HG02763 (cell line): ENCODE measurements around the gene WWC2.
"Not testable (repeated sequence)": the region's sequence is repeated elsewhere in the genome, so short reads cannot be mapped to it uniquely, and the experiment has no call there.

ENCODE experiments used
- ATAC-seq: cut with Tn5 transposase; IDR thresholded peaks from one replicate; pipeline ENCODE4 v1.9.1; 2021; ENCODE audit warnings: mild to moderate bottlenecking, moderate library complexity; ENCODE audit not compliant: unreplicated experiment

Gene WWC2

DNA sequence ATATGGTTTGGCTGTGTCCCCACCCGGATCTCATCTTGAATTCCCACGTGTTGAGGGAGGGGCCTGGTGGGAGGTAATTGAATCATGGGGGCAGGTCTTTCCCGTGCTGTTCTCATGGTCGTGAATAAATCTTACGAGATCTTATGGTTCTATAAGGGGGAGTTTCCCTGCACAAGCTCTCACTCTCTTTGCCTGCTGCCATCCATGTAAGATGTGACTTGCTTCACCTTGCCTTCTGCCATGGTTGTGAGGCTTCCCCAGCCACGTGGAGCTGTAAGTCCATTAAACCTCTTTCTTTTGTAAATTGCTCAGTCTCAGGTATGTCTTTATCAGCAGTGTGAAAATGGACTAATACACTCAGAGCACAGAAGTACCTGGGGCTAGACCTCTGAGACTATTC, 227.3 kb downstream of the WWC2 start:
- ATAC-seq = not testable (repeated sequence)

DNA sequence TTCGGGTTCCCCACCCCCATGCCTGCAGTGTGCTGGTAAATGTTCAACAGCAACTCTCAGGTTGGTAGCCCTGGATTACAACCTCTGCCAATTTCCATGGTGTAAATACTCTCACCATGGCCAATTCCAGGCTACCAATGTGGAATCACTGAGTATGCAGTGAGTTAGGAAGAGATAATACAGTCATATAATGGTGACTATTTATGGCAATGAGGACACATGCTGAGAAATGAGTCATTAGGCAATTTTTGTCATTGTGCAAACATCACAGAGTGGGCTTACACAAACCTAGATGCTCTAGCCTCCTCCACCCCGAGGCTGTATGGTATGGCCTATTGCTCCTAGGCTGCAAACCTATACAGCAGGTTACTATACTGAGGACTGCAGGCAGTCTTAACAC, 227.8 kb downstream of the WWC2 start:
- ATAC-seq = no peak

DNA sequence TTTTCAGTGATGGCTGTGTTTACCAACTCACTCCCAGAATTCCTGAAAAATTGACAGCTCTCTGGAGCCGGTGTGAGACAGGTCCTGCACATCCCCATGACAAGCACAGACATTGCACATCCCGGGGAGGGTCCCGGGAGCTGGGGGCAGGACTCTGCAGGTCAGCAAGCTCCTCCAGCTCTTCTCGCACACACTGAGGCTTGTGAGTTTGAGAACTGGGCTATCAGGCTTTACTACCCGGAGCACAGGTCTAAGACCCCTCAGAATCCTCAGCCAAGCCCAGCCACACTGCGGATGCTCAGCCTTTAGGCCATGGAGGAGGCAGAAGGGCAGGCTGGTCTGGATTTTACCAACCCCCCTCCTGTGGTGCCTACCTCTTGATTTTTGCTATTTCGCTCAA, 228.8 kb downstream of the WWC2 start:
- ATAC-seq = no peak

DNA sequence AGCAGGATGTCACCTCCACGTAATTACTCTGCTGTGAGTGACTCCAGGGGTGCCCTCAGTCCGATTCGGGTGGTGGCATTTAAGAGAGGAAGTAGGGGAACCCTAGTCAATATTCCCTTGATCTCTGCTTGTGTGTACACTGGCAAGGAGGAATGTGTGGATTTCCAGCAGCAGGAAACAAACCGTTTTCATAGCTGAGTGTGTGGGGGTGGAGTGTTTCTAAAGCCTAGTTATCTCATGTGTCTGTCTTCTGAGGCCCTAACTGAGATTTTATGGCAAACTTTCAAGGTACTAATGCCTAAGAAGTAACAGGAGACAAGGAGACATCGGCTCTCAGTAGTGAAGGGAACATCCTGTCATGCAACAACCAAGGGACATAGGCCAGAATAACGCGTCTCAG, 229.8 kb downstream of the WWC2 start:
- no peak for ATAC-seq

DNA sequence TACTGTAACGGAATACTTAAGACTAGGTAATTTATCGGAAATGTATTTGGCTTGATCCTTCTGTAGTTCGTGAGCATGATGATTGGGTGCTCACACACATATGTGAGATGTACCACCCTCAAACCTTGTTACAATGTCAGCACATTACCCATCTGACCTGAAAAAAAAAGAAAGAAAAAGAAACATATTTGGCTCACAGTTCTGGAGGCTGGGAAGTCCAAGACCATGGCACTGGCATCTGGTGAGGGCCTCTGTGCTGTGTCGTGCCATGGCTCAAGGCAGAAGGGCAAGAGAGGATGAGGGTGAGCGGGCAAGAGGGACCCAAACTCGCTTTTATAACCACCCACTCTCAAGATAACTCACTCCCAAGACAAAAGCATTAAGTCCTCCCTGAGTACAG, 230.2 kb downstream of the WWC2 start:
- no peak for ATAC-seq

DNA sequence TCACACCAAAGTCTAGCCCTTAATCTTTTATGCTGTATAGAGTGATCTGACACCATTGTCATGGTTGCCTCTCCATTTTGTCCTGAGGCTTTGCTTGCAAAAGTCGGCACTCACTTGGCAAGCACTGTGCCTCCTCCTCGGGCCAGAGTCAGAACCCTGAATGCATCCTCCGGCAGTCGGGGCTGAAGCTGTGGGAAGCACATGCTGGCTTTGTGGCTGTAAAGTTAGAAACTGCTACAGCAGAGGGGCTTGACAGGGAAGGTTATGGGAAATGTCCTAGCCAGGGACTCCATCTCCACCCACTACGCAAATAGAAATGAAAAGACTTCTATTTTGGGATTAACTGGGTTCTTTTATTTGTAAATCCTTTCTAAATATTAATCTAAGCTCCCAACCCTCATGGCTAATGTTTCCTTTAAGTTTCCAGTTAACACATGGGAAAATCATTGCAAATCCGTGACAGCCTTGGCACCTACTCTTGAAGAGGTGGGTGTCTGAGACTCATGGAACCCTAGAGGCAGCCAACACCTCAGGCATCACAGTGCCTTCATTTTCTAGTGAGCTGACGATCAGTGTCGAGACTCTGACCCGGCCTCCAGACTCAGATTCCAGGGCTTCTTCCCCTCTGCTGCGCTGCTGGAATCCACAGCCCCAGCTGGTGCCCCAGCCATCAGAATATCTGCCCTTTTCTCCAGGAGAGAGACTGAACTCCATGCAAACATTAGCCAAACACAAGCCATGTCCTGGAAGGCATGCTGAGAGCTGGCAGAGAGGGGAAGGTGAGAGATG, 231.1 kb downstream of the WWC2 start:
- ATAC-seq = no peak

DNA sequence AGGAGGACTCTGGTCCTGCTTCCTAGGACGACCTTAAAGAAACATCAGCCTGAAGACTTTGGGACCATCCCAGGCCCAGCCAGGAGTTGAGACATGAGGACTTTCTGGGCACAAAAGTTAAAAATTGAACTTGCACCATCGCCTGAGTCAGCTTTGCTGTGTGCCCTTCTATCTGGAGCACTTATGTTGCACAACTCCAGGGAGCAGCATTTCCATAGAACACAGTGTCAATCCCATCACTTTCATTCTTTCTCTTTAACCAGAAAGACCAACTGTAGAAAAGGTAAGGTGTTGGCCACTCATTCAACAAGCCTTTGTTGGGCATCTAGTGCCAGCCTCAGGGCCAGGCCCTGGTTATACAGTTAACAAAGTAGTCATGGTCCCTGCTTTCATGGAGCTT, 231.8 kb downstream of the WWC2 start:
- no peak for ATAC-seq

DNA sequence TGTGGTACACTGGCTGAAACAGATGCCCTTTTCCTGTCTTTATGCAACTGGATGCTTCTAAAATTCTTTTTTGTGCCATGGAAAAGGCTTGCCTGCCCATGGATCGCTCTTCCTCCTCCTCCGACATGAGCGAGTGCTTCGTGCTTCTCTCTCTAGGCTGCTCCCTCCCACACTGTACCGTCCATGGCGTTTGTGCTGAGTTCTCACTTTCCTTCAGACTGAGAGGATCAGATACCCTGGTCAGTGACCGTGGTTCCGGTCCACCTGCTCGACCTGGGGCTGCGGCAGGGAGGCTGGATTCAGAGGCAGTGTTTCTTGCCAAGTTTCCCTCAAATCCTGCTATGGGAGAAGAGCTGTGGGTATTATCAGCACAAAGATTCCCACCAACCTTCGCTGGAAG, 233.4 kb downstream of the WWC2 start:
- ATAC-seq = no peak

DNA sequence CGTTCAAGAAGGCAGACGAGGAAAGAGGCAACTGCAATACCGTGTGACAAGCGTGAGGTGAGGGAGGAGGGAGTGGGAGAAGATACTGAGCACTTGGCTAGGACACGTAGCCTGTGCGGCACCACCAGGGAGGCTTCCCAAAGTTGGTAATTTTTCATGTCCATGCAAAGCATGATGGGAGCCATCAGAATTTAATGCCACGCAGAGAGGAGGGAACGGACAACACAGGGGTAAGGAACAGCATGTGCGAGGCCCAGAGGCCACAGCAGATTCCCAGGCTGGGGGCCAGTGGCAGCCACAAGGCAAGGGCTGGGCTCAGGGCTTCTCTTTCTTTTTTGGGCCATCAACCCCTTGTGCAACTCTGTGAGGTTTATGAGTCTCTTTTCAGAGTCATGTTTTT, 234.1 kb downstream of the WWC2 start:
- ATAC-seq = no peak

DNA sequence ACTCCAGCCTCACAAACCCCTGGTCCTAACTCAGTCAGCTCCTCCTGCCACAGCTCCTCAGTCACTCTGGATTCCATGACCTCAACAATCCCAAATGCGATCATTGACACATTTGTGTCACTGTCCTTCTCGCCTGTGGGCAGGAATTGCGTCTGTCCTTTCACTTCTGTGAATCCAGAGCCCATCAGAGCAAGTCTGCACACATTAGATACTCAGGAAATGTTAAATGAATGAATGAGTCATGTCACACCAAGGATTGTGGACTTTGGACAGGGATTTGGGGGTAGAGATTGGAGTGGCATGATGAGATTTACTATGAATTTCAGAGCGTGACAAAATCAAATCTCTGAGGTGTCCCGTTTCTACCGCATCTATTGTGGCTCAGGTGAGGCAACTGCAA, 234.9 kb downstream of the WWC2 start:
- no peak for ATAC-seq

DNA sequence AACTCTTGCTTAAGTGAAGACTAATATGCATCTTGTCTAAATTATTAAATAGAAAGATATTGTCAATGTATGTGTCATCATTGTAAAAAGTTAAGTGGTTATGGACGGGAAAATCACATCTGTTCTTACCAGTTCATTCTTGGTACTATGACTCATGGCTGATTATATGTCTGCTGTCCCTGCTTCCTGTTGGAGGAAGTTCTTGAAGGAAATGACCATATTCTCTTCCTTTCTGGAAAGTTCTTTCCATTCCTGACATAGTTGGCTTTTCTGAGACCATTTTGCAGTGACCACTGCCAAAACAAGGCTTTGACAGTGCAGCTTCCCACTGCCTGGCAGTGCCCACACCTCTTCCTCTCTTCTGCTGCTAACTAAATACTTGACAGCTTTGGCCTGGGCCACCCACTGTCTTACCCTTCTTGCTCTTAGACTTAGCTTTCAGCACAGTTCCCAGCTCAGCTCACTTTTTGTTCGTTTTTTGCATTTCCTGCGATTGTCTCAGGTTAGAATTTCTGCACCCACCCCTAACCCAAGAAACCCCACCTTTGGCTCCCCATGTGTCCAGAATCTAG, 236.4 kb downstream of the WWC2 start:
- no peak for ATAC-seq

DNA sequence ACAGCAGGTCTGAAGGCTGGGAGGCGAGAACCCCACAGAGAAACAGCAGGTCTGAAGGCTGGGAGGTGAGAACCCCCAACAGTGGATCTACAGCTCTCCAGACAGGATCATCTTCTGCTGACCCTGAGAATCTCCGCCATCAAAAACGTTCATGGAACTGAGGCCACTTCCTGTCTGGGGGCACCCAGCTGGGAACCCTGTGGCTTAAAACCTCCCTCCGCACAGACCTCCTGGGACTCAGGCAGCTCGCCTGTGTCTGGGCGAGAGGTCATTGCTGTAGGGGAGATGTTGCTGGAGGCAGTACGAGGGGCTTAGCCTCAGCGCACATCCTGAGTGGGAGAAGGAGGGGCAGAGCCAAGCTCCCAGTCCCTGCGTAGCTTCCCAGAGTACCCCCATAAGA, 238.3 kb downstream of the WWC2 start:
- ATAC-seq = no peak

DNA sequence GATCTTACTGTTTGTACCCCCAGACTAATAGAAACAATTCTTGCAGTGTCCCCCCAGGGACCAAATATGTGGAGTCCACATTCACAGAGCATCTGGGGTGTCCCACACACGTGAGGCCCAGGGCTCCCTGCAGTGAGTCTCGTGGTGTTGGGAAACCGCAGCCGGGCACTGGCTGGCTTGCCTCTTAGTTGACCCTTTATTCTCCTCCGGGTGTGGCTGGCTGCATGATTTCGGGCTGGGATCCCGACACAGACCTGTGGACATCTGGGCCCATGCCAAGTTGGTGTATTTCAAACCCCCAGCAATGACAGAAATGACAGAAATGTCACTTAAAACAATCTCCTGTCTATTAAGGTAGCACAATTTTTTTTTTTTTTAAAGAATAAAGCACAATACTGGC, 238.8 kb downstream of the WWC2 start:
- no peak for ATAC-seq

DNA sequence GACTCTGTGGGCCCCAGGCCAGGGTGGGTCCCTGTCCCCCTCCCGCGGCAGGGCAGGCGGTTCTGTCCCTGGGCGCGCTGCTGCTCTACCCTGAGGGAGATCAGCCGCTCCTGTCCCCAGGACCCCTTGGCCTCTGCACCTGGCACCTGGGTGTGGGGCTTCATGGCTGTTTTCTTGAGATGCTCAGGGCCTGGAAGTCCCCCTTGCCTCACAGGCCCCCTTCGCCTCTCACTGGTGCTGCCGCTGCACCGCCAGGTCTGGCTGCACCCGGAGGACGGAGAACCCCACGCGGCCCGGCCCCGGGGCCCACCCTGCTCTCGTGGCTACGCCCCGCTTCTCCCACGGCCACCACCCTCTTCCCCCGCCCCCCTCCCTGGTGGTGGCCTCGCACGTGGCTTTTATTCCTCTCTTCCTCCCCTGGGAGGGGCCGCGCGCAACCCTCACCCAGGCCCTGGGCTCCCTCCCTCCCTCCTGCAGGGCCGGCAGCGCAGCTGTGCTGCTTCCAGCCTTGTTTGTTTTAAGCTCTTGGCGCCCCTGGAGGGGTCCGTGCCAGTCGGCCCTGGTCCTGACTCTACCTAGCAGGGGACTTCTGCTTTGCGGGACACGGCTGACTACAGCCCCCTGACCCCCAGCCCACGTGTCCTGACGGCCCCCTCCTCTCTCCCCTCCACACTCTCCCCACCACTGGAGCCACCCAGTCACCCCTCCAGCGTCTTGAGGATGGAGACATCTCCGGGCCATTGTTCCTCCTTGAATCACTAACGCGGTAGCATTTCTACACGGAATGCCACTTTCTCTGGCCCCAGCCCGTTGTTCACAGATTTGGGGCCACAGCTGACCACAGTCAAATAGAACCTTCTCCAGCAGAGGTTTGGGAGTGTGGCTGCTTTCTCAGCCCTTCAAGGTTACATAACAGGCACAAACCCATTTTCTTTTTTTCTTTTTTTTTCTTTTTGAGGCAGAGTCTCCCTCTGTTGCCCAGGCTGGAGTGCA, 243.8 kb downstream of the WWC2 start:
- ATAC-seq = no peak

DNA sequence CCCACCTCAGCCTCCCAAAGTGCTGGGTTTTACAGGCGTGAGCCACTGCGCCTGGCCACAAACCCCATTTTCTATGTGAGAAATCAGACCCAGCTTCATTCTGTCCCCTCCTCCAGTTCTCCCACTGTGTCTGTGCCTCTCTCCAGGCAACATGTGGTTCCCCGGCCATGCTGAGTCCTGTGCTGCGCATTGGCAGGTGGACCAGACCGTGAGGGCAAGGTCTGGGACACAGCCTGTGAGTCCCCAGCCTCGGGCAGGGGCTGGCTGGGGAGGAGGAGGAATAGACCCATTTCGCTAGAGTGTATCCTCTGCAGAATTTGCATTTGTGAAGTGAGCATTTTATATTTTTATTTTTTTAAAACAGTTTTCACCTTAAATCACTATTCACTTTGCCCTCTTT, 244.7 kb downstream of the WWC2 start:
- no peak for ATAC-seq

DNA sequence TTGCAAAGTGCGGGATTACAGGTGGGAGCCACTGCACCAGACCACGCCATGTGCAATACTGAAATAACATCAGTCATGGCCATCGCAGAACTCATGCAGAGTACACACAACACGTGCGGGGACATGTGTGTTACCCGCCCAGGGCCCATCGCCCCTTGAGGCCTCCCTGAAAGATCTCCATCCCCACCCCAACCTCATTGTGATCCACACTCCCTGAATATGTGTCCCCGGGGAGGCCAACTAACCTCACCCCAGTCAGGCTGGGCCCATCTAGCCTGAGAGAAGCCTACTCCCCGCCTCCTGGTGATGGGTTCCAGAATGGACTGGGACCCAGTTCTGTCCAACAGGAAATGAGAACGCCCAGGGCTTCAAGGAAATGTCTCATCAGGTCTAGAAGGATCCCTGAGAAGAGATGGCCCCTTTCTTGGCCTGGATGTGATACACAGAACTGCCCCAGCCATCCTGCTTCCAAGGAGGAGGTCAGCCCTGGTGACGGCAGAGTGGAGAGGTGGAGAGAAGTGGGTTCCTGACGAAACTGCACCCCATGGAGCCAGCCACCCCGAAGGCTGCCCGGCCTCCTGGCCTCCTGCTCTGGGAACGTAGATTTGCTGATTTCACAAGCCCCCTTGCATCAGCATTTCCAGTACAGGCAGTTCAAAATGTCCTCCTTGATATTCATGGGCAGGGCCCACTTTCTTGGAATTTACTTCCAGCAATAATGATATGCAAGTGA, 245.6 kb downstream of the WWC2 start:
- ATAC-seq = no peak

DNA sequence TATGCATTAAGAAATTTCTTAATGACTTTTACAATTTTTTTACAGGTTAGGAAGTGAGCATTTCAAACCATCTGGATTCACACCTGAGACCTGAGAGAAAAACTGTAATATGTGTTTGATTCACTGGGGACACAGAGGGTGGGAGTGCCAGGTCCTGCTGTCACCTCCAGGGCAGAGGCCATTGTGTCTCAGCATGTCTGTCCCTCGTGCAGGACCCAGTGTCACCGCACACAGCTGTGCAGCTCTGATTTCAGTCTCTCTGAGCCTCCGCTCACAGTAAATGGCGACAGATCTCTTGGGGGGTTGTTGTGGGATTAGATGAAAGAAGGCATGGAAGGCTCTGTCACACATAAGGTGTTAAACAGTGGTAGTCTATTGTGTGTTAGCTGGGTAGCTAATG, 246.2 kb downstream of the WWC2 start:
- no peak for ATAC-seq

DNA sequence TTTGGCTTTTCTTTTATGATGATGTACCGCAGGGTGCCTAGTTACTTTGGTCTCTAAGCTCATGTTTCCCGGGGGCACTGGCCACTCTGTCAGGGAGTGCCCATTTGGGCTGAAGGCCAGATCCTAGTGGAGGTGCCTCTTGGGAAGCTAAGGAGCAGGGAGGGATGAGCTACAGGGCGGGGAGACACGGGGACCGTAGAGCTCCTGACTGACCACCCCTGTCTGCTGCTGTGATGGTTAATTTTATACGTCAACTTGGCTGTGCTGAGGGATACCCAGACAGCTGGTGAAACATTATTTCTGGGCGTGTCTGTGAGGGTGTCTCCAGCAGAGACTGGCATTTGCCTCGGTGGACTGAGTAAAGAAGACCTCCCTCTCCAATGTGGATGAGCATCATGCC, 248.1 kb downstream of the WWC2 start:
- no peak for ATAC-seq

DNA sequence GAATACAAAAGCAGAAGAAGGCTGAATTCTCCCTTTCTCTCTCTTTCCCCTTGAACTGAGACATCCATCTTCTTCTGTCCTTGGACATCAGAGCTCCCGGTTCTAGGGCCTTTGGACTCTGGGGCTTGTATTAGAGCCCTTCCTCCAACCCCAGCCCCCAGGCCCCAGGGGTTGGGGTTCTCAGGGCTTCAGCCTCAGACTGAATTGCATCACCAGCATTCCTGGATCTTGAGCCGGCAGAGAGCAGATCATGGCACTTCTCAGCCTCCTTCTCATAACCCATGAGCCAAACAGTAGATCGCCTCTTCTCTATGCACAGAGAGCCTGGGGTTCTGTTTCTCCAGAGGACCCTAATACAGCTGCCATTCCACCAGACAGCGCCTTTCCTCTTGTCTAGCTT, 248.5 kb downstream of the WWC2 start:
- no peak for ATAC-seq

DNA sequence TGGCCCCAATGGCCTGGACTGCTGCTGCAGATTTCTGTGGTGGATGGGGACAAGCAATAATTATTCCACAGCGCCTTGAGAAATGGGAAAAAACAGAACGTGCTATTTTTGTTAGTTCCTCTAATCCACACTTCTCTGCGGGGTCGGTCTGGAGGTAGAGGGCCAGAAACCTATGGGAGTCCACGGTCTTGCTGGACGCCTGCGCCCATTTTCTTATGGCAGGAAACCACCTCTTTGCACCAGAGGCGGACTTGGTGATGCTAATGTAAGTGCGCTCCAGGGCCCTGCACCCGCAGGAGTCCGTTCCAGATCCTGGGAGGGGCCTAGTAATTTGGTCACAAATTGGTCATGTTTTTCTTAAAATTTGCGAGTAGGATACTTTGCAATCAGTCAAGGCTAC, 249.1 kb downstream of the WWC2 start:
- ATAC-seq = no peak
